Activated CD8-positive, alpha-beta memory T cell treated with anti-CD3 and anti-CD28 coated beads for 24 hours (primary cell): Measurements from ENCODE around the gene TNFSF15.
"Not testable (repeated sequence)": the region's sequence is repeated elsewhere in the genome, so short reads cannot be mapped to it uniquely, and the experiment has no call there.

ENCODE experiments used
- DNase-seq: peaks from one replicate; pipeline ENCODE4 v3.0.0-alpha.2; 2020

TNFSF15 gene

DNA sequence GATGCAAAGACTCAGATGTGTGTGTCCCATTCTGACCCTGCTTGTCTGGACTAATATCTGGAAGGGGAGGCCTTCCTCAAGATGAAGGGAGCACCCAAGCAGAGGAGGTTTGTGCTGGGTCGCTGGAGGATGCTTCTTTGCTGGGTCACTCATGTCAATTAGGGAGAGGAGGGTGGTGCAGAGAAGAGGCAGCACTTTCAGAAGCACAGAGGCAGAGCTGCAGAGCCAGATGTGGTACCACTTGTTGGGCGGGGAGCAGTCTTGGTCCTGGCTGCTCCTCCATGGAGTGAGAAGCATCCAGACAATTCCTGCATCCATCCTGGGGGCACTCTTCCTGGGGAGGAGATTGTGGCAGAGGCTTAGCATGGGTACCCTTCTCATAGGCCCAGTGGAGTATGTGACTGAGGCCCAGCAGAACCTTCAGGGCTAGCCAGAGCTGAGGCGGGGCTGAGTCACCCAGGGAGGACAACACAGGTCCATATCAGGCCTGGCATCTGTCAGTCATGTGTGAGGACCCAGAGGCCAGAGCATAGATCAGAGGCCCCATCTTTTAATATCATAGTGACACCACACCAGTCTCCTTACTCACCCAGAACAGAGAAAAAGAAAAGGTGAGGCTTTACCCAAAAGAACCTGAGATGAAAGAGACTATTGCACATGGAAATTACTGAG lies 59.8 kb downstream of the TNFSF15 start:
- no peak for DNase-seq

DNA sequence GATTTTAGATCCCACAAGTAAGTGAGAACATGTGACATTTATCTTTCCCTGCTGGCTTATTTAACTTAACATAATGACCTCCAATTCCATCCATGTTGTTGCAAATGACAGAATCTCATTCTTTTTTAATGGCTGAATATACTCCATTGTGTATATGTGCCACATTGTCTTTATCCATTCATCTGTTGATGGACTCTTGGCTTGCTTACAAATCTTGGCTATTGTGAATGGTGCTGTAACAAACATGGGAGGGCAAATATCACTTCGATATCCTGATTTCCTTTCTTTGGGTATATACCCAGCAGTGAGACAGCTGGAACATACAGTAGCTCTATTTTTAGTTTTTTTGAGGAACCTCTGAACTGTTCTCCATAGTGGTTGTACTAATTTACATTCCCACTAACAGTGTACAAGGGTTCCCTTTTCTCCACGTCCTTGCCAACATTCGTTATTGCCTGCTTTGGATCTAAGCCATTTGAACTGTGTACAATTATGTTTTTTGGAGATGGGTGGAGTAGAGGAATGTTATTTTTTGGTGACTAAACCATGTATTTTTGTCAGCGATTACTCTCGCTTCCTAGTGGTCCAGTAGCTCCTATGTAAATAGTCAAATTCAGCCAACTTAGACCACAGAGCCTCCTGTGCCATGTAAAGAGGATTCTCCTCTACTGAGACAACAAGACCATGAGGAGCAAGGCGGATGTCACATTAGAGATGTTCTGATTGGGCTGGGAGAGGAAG lies 60.6 kb downstream of the TNFSF15 start:
- no peak for DNase-seq

DNA sequence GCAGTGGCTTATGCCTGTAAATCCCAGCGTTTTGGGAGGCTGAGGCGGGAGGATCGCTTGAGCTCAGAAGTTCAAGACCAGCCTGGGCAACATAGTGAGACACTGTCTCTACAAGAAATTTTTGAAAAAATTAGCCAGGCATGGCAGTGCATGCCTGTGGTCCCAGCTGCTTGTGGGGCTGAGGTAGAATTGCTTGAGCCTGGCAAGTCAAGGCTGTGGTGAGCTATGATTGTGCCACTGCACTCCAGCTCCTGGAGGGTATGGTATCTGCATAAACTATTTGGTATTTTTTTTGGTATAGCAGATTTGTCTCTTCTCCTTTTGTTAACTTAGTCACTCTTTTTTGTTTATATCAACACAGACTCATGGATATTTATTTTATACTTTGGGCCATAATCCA lies 62.4 kb downstream of the TNFSF15 start:
- no peak for DNase-seq

DNA sequence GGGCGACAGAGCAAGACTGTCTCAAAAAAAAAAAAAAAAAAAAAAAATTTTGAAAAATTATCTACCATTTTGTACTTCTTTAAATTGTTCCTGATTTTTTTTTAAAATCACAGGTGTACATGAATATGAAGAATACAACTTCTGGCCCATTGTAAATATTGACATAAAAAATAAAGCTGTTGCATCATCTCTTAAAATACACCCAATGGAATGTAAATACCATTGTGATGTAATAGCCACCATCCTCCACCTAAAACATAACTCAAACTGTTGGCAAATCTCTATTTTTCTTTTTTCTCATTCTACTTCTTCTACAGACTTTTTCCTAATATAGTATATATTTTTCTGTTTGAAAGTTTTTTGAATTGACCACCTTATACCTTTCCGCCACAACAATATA lies 62.9 kb downstream of the TNFSF15 start:
- DNase-seq = no peak

DNA sequence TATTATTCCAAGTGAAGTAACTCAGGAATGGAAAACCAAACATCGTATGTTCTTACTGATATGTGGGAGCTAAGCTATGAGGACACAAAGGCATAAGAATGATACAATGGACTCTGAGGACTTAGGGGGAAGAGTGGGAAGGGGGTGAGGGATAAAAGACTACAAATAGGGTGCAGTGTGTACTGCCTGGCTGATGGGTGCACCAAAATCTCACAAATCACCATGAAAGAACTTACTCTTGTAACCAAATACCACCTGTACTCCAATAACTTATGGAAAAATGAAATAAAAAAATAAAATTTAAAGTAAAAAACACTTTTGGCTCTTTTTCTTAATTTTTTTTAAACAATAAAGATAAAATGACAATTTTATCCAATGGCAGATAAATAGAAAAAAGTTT lies 64.3 kb downstream of the TNFSF15 start:
- DNase-seq = not testable (repeated sequence)

DNA sequence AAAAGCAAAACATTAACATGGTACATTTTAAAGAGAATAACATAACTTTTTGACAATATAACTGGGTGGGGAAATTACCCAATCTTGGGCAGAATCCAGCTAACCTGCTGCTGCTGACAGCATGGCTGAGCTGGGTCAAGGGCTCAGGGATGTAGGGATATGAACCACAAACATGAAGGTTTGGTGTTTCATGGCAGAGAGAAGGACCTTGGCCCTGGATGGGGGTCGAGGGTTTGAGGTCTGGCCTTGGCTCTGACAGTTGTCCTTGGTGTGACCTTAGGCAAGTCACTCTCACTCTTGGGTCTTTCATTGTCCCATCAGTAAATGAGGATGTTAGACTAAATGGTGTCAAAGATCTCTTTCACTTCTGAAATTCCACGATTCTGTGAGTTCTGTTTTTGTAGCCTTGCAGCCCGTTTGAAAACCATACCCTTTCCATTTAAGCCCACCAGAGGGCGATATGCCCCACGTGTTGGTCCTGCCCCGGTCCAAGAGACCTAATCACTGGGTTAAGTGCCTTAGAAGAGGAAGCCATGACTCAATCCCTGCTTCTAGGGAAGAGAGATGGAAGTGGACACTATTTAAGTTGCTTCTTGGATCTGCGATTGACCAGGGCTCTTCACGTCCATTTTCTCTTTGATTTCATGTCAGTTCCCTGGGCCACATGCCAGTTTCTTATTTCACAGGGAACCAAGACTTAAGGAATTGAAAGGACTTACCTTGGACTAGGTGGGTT lies 67.1 kb downstream of the TNFSF15 start:
- DNase-seq = peak; percentile 83

DNA sequence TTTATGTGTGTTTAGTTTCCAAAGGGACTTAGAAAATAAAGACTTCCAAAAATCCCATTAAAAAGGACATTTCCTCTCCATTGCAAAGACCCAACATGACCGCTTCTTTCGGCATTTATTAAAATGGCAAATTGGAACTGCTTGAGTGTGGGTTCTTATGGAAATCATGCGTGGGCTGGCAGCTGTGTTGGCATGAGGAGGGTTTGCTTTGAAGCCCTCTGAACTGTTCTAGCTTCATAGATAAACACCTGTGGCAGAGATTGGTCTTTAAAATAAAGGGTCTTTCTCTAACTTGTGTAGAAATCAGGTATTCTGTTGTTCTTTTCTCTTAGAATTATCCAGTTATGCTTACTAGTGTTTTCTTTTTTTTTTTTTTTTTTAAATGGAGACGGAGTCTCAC lies 68.0 kb downstream of the TNFSF15 start:
- DNase-seq = no peak

DNA sequence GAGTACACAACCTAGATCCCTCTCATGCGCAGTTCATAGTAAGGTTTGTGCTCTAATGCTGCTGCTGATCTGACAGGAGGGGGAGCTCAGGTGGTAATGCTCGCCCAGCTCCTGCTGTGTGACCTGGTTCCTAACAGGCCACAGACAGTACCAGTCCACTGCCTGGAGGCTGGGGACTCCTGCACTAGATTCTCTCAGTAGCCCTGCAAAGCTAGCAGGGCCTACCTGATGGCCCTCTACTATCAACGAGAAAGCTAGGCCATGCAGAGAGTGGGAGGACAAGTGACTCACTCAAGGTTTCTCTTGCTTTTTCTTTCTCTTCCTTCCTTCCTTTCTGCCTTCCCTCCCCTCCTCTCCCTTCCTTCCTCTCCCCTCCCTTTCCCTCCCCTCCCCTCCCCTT lies 68.7 kb downstream of the TNFSF15 start:
- peak; percentile 79 for DNase-seq

DNA sequence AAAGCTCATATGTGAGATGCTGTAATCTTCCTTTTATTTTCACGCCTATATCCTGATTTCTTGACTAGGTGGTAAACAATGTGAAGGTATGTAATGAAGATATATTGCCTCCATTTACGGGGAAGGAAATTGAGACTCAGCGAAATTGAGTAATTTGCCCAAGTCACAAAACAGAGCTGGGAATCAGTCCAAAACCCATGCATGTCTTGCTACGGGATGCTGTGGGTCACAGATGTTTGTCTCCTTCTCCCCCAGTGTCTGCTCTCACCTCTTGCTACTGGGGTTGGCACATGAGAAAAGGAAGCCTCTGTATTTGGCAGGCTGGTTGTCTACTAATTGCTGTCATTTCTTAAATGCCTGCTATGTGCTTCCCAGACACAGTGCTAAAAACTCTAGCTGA lies 70.1 kb downstream of the TNFSF15 start:
- no peak for DNase-seq

DNA sequence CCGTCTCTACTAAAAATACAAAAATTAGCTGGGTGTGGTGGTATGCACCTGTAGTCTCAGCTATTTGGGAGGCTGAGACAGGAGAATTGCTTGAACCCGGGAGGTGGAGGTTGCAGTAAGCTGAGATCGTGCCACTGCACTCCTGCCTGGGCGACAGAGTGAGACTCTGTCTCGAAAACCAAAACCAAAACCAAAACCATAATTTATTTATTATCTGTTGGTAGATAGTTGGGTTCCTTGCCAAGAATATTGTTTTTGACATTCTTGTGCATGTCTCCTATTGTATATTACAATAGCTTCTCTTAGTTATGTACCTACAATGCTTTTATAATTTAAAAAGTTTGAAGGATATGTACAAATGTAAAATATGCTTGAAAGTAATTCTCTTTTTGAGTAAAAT lies 70.7 kb downstream of the TNFSF15 start:
- not testable (repeated sequence) for DNase-seq
